HG03103 (cell line): ENCODE measurements around the gene APIP.
"Not testable (repeated sequence)": the region's sequence is repeated elsewhere in the genome, so short reads cannot be mapped to it uniquely, and the experiment has no call there.

Experiments
- ATAC-seq: cut with Tn5 transposase; IDR thresholded peaks from one replicate; pipeline ENCODE4 v1.9.1; 2021; ENCODE audit warnings: low read depth; ENCODE audit not compliant: unreplicated experiment

The APIP gene

GRCh38 chr11:34926831-34927132, 10.6 kb upstream of the APIP start:
- no peak for ATAC-seq

GRCh38 chr11:34926101-34926830, 10.1 kb upstream of the APIP start:
- ATAC-seq: no peak

GRCh38 chr11:34924714-34925113, 8.5 kb upstream of the APIP start:
- no peak for ATAC-seq

GRCh38 chr11:34921156-34921555, 5.0 kb upstream of the APIP start:
- no peak for ATAC-seq

GRCh38 chr11:34916843-34917770, 928 bp upstream of the APIP start:
- no peak for ATAC-seq

- peak; percentile 2 for ATAC-seq
Measured at GRCh38 chr11:34915136-34916014, 804 bp downstream of the APIP start.

GRCh38 chr11:34913556-34913955, 2.6 kb downstream of the APIP start:
- ATAC-seq: not testable (repeated sequence)

GRCh38 chr11:34911676-34912075, 4.5 kb downstream of the APIP start:
- ATAC-seq: no peak

GRCh38 chr11:34910817-34911216, 5.4 kb downstream of the APIP start:
- ATAC-seq: no peak

GRCh38 chr11:34909955-34910354, 6.2 kb downstream of the APIP start:
- ATAC-seq: no peak

- ATAC-seq: no peak
Measured at GRCh38 chr11:34909415-34909814, 6.8 kb downstream of the APIP start.

GRCh38 chr11:34907934-34908593, 8.1 kb downstream of the APIP start:
- ATAC-seq: no peak

GRCh38 chr11:34905666-34906065, 10.5 kb downstream of the APIP start:
- no peak for ATAC-seq

GRCh38 chr11:34904421-34904955, 11.7 kb downstream of the APIP start:
- ATAC-seq: no peak

GRCh38 chr11:34899633-34900016, 16.6 kb downstream of the APIP start:
- ATAC-seq: no peak

- no peak for ATAC-seq
Measured at GRCh38 chr11:34898474-34898873, 17.7 kb downstream of the APIP start.

- ATAC-seq: no peak
Measured at GRCh38 chr11:34897171-34897870, 18.9 kb downstream of the APIP start.

GRCh38 chr11:34896191-34896590, 20.0 kb downstream of the APIP start:
- not testable (repeated sequence) for ATAC-seq

- no peak for ATAC-seq
Measured at GRCh38 chr11:34893416-34893815, 22.8 kb downstream of the APIP start.

- ATAC-seq: no peak
Measured at GRCh38 chr11:34891611-34892010, 24.6 kb downstream of the APIP start.
